ENCODE results near the gene C18orf63.

DNA sequence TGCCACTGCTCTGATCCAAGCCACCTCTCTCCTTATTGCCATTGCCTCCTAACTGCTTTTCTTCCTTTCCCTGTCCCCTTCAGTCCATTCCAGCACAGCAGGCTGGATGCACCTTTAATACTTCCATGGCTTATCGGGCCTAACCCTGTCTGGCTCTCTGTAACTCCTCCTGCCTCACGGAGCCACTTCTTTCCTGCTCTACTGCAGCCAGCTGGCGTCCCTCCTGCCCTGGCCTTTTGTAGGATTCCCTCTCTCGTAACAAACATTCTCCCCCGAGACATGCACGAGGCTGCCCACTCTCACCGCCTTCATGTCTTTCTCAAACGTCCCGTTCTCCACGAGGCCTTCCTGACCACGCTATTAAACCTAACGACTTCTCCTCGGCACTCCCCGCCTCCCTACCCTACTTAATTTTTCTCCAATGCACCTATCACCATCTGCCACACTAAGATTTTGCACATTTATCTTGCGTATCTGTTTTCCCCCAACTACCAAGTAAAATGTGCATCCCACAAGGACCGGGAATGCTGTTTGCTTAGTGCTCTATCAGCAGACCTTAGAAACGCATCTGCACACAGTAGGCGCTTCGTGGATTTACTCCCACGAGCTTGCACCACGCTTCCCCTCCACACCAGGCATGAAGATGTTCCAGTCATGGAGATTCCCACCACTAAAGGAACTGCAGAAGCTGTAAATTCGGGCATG, 728 bp upstream of the C18orf63 start:
- TF ChIP-seq, protein P1, sequence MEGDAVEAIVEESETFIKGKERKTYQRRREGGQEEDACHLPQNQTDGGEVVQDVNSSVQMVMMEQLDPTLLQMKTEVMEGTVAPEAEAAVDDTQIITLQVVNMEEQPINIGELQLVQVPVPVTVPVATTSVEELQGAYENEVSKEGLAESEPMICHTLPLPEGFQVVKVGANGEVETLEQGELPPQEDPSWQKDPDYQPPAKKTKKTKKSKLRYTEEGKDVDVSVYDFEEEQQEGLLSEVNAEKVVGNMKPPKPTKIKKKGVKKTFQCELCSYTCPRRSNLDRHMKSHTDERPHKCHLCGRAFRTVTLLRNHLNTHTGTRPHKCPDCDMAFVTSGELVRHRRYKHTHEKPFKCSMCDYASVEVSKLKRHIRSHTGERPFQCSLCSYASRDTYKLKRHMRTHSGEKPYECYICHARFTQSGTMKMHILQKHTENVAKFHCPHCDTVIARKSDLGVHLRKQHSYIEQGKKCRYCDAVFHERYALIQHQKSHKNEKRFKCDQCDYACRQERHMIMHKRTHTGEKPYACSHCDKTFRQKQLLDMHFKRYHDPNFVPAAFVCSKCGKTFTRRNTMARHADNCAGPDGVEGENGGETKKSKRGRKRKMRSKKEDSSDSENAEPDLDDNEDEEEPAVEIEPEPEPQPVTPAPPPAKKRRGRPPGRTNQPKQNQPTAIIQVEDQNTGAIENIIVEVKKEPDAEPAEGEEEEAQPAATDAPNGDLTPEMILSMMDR (IDR thresholded peaks at IDR 0.05) = no peak
- no peak for TF ChIP-seq ZFX (IDR thresholded peaks at IDR 0.05; ENCODE audit: borderline replicate concordance)
